HL-60 (cell line): ENCODE data around the gene SFXN5.

Experiments
- DNase-seq, 2 experiments: peaks; one replicate each; pipeline ENCODE4 v3.0.0-alpha.2; 2010 to 2020; ENCODE audit warnings: low read depth in 1 of 2, low spot score in 1 of 2
- H3K27ac ChIP-seq: fragments of 250-450 bp; sonication (Bioruptor Pico); replicated peaks from 2 replicates; pipeline ENCODE4 v1.5.1; 2020; ENCODE audit warnings: mild to moderate bottlenecking, moderate library complexity
- H3K27me3 ChIP-seq: fragments of 250-450 bp; sonication (Bioruptor Pico); 2 replicates; pipeline ENCODE4 v1.5.1; 2021; ENCODE audit warnings: mild to moderate bottlenecking, moderate library complexity; ENCODE audit not compliant: insufficient read depth, poor library complexity, severe bottlenecking
- H3K4me3 ChIP-seq: replicated peaks from 2 replicates; pipeline ENCODE4 v1.5.1; 2011; ENCODE audit warnings: mild to moderate bottlenecking, control low read depth, low read length; ENCODE audit not compliant: insufficient read depth
- CTCF ChIP-seq: IDR thresholded peaks from one replicate; pipeline ENCODE4 v1.5.1; 2011; ENCODE audit warnings: low read length, control low read depth, inconsistent platforms; ENCODE audit not compliant: insufficient read depth
- GABPA ChIP-seq: IDR thresholded peaks from 2 replicates; pipeline ENCODE4 v1.6.1; 2012; ENCODE audit warnings: low read depth
- POLR2AphosphoS5 ChIP-seq: IDR thresholded peaks from 2 replicates; pipeline ENCODE4 v1.6.1; 2012; ENCODE audit warnings: low read depth
- REST ChIP-seq: IDR thresholded peaks from 2 replicates; pipeline ENCODE4 v1.6.1; 2012; ENCODE audit warnings: low read depth; ENCODE audit not compliant: insufficient replicate concordance
- SPI1 ChIP-seq: IDR thresholded peaks from 2 replicates; pipeline ENCODE4 v1.6.1; 2012; ENCODE audit warnings: low read depth, mild to moderate bottlenecking, borderline replicate concordance

The SFXN5 gene

GRCh38 chr2:73022024-73022568, 49.4 kb downstream of the SFXN5 start:
- TF ChIP-seq CTCF = no peak
- no peak for TF ChIP-seq GABPA
- TF ChIP-seq REST = no peak
- no peak for TF ChIP-seq POLR2AphosphoS5
- no peak for TF ChIP-seq SPI1
- Histone ChIP-seq H3K27ac (no peak overlapping the region), H3K4me3 (no peak overlapping the region), H3K27me3 (no peaks in the 10 kb centered on the region)
- DNase-seq = no peak

- no peak overlapping the region for H3K27ac ChIP-seq
- no peaks in the 10 kb centered on the region for H3K27me3 ChIP-seq
- TF ChIP-seq SPI1 (no peak), POLR2AphosphoS5 (no peak), GABPA (no peak), REST (no peak), CTCF (no peak)
- H3K4me3 ChIP-seq = no peak overlapping the region
- DNase-seq = no peak
These were observed 50.0 kb downstream of the SFXN5 start for GRCh38 chr2:73021371-73022010.

- Histone ChIP-seq H3K27me3 (no peaks in the 10 kb centered on the region), H3K27ac (no peak overlapping the region), H3K4me3 (no peak overlapping the region)
- no peak for TF ChIP-seq REST
- TF ChIP-seq SPI1 = no peak
- no peak for TF ChIP-seq POLR2AphosphoS5
- no peak for TF ChIP-seq GABPA
- no peak for TF ChIP-seq CTCF
- DNase-seq = no peak
These were observed 50.7 kb downstream of the SFXN5 start for GRCh38 chr2:73020657-73021370.
